SH-SY5Y (cell line): ENCODE measurements around the gene CTNNB1.

ENCODE experiments used
- GATA2 ChIP-seq: IDR thresholded peaks from 2 replicates; pipeline ENCODE4 v1.6.1; 2011; ENCODE audit warnings: mild to moderate bottlenecking, low read depth, low read length
- GATA3 ChIP-seq: IDR thresholded peaks from 2 replicates; pipeline ENCODE4 v1.6.1; 2011; ENCODE audit warnings: low read depth, mild to moderate bottlenecking, low read length, moderate library complexity

DNA sequence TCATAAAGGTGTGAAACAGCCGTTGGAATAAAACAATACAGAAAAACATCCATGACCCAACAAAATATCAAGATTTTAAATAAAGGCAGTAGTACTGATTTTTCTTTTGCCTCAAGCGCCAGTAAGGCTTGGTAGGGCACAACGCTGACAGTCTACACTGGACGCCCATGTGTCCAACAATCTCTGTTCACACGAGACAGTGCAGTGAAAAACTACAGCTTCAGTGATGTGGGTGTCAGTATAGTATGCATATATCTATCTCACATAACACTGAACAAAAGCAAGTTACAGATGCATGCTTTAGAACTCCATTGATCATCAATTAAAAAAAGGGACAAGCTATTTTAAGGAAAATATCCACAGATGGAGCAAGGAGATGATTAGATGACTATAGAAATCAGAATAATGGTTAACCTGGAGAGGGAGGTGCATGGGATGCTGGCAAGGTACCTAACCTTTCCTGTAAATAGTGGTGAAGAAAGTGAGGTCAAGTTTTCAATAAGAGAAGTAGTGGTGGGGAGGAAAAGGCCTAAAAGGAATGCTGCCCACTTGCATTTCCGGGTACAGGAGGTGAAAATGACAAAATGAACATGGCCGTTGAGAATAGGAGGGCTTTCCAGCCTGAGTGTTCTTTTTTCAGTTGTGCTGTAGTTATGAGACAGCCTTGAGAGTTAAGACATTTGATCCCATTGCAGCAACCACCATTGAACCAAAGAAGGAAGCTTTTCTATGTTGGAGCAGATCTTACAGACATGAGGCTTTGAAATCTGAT lies 42.7 kb downstream of the CTNNB1 start:
- TF ChIP-seq GATA3 (no peak), GATA2 (no peak)
